Spleen (tissue), 7 donors: ENCODE results near the gene KLHL25.

Experiments used
- CTCF ChIP-seq, 11 experiments: fragments of 200-600 bp in 7 of 11; fragments of 450-650 bp in 4 of 11; sonication (generic) in 4 of 11; IDR thresholded peaks in 8 of 11; conservative IDR thresholded peaks in 3 of 11; 1 replicate in 7 of 11; 2 replicates in 4 of 11; pipeline versions ENCODE4 v1.4.0 to v1.8.0; 2016 to 2021; ENCODE audit warnings: antibody characterized with exemption in 11 of 11, inconsistent platforms in 4 of 11, mild to moderate bottlenecking in 1 of 11
- POLR2A ChIP-seq, 3 donors: fragments of 450-650 bp; IDR thresholded peaks; one replicate each; pipeline ENCODE4 v1.5.1; 2017; ENCODE audit warnings: antibody characterized with exemption in 3 of 3, mild to moderate bottlenecking in 1 of 3
- POLR2AphosphoS5 ChIP-seq, 3 donors: sonication (generic); formaldehyde crosslinking; IDR thresholded peaks; one replicate each; pipeline ENCODE4 v1.5.1; 2017; ENCODE audit warnings: antibody characterized with exemption in 3 of 3
- donor health status: DM: no; HTN: no; CAD: no; lungs with moderate emphysema.
- donor health status: DM: no; HTN: no; CAD: no.
- donor health status: DM: no; HTN: no; CAD: no.

- TF ChIP-seq CTCF (IDR thresholded peaks at IDR 0.05 in 8 of 11, conservative IDR thresholded peaks at IDR 0.05 in 3 of 11), result no peak
- TF ChIP-seq POLR2AphosphoS5 (IDR thresholded peaks at IDR 0.05), result no peak
- no peak for TF ChIP-seq POLR2A (IDR thresholded peaks at IDR 0.05)
Observed at GRCh38 chr15:85834651-85835050, 39.9 kb upstream of the KLHL25 start.
